Cardiac septum (tissue), 1 donor: Measurements from ENCODE around the gene RPS27L. TPM values are rescaled to one million over a fixed set of nuclear protein-coding genes. Genes with fewer than 3 reads are reported as not detected.
A peak's percentile ranks its signal among the peaks of the same experiment; 100 is the strongest.

ENCODE experiments used
- DNase-seq: peaks from one replicate; pipeline ENCODE4 v3.0.0-alpha.2; 2020; ENCODE audit warnings: low spot score
- intact Hi-C: fragments of 100-400 bp; cut with DNase I; formaldehyde crosslinking; loops from one replicate; pipeline ENCODE4 v1.14.0; 2022
- total RNA-seq: library from RNA; stranded (reverse); fragmentation: NEBNext Ultra II Directional; extraction: Animal tissue kit (Norgen Biotek cat#: 25700); gene quantifications from one replicate; pipeline ENCODE4 v1.2.1, GENCODE V29; 2021
- donor health status: DM: no; HTN: no; CAD: no.

Gene RPS27L
- total RNA-seq, 1 donor from 2014 or later, result 104 TPM

GRCh38 chr15:63188926-63189871 is 31.9 kb upstream of the RPS27L start, which contains the start of gene RAB8B:
Gene RAB8B (plus strand): TSS chr15:63189606. CDS start chr15:63189625, 19 bp downstream.
- intact Hi-C loops, result loop anchor here (5.0 to 10.0 kb wide), 2 partner anchors 88 to 216 kb away; partner anchors contain the start of gene APH1B
- peak; percentile 99 for DNase-seq

GRCh38 chr15:63188247-63188925 is 31.1 kb upstream of the RPS27L start:
- no peak for DNase-seq
- intact Hi-C loops, result loop anchor here (5.0 to 10.0 kb wide), 2 partner anchors 89 to 216 kb away; partner anchors contain the start of gene APH1B

GRCh38 chr15:63187589-63188226 is 30.4 kb upstream of the RPS27L start:
- intact Hi-C loops, result loop anchor here (5.0 to 10.0 kb wide), 2 partner anchors 90 to 217 kb away; partner anchors contain the start of gene APH1B
- DNase-seq, result no peak

GRCh38 chr15:63186065-63186464 is 28.8 kb upstream of the RPS27L start:
- DNase-seq, result no peak
- intact Hi-C loops, result loop anchor here (5.0 to 10.0 kb wide), 2 partner anchors 91 to 219 kb away; partner anchors contain the start of gene APH1B

- intact Hi-C loops, result loop anchor here (5.0 to 10.0 kb wide), 2 partner anchors 92 to 220 kb away; partner anchors contain the start of gene APH1B
- no peak for DNase-seq
These were observed 27.9 kb upstream of the RPS27L start for GRCh38 chr15:63185206-63185605.

GRCh38 chr15:63181648-63182047 is 24.4 kb upstream of the RPS27L start:
- no peak for DNase-seq
- intact Hi-C loops, result loop anchor here (10.0 kb wide), 1 partner anchor 223 kb away; no protein-coding TSS in a partner anchor

- intact Hi-C loops, result loop anchor here (10.0 kb wide), 1 partner anchor 224 kb away; no protein-coding TSS in a partner anchor
- DNase-seq, result no peak
These were observed 23.5 kb upstream of the RPS27L start for GRCh38 chr15:63180746-63181145.

- intact Hi-C loops, result no loop called here
- DNase-seq, result no peak
These were observed 20.8 kb upstream of the RPS27L start for GRCh38 chr15:63178034-63178433.

- intact Hi-C loops, result no loop called here
- no peak for DNase-seq
These were observed 19.0 kb upstream of the RPS27L start for GRCh38 chr15:63176302-63176701.

GRCh38 chr15:63172851-63173451 is 15.7 kb upstream of the RPS27L start:
- DNase-seq, result no peak
- intact Hi-C loops, result no loop called here

GRCh38 chr15:63172376-63172775 is 15.1 kb upstream of the RPS27L start:
- DNase-seq, result no peak
- intact Hi-C loops, result no loop called here

- intact Hi-C loops, result no loop called here
- no peak for DNase-seq
These were observed 12.5 kb upstream of the RPS27L start for GRCh38 chr15:63169788-63170187.

GRCh38 chr15:63166219-63166618 is 8.9 kb upstream of the RPS27L start:
- intact Hi-C loops, result no loop called here
- no peak for DNase-seq

- intact Hi-C loops, result no loop called here
These were observed 8.0 kb upstream of the RPS27L start for GRCh38 chr15:63165166-63165859.

GRCh38 chr15:63163217-63163616 is 5.9 kb upstream of the RPS27L start:
- intact Hi-C loops, result no loop called here
- DNase-seq, result no peak

More at GRCh38 chr15:63165166-63165859, 8.0 kb upstream of the RPS27L start:
- DNase-seq, result no peak

GRCh38 chr15:63160638-63161037 is 3.4 kb upstream of the RPS27L start:
- intact Hi-C loops, result no loop called here
- DNase-seq, result no peak

GRCh38 chr15:63157891-63158431 is 684 bp upstream of the RPS27L start:
- intact Hi-C loops, result loop anchor here (5.0 to 10.0 kb wide), 2 partner anchors 103 to 119 kb away; partner anchors contain the start of gene APH1B
- no peak for DNase-seq

GRCh38 chr15:63156755-63157117 is 541 bp downstream of the RPS27L start:
- peak; percentile 79 for DNase-seq
- intact Hi-C loops, result loop anchor here (5.0 to 10.0 kb wide), 2 partner anchors 102 to 121 kb away; partner anchors contain the start of gene APH1B
